Loucy (cell line): Measurements from ENCODE around the gene PTPN5.

ENCODE experiments used
- H2AFZ ChIP-seq: fragments of 200-600 bp; sonication (generic); 2 replicates; pipeline ENCODE4 v1.6.0; 2016; ENCODE audit warnings: antibody characterized with exemption, mild to moderate bottlenecking, low read length, moderate library complexity
- H3F3A ChIP-seq: fragments of 200-600 bp; 2 replicates; pipeline ENCODE4 v1.6.0; 2016; ENCODE audit warnings: antibody characterized with exemption, low read depth, mild to moderate bottlenecking
- H3K27me3 ChIP-seq: fragments of 200-600 bp; sonication (generic); 2 replicates; pipeline ENCODE4 v1.6.1; 2014; ENCODE audit warnings: low read length, mild to moderate bottlenecking; ENCODE audit not compliant: insufficient read depth, poor library complexity, severe bottlenecking
- H3K36me3 ChIP-seq: fragments of 200-600 bp; sonication (generic); 2 replicates; pipeline ENCODE4 v1.6.1; 2016; ENCODE audit warnings: low read length; ENCODE audit not compliant: insufficient read depth
- H3K4me1 ChIP-seq: fragments of 200-600 bp; sonication (generic); 2 replicates; pipeline ENCODE4 v1.5.1; 2014; ENCODE audit warnings: low read length, mild to moderate bottlenecking; ENCODE audit not compliant: insufficient read depth, poor library complexity, severe bottlenecking
- H3K4me2 ChIP-seq: fragments of 200-600 bp; sonication (generic); 2 replicates; pipeline ENCODE4 v1.6.0; 2014; ENCODE audit warnings: antibody characterized with exemption, low read length, low read depth, mild to moderate bottlenecking; ENCODE audit not compliant: poor library complexity, severe bottlenecking
- H3K4me3 ChIP-seq: fragments of 200-600 bp; sonication (generic); 2 replicates; pipeline ENCODE4 v1.5.1; 2014; ENCODE audit warnings: low read length, mild to moderate bottlenecking, mixed read lengths; ENCODE audit not compliant: poor library complexity, severe bottlenecking
- H3K79me2 ChIP-seq: fragments of 200-600 bp; sonication (generic); 2 replicates; pipeline ENCODE4 v1.6.1; 2014; ENCODE audit warnings: low read length; ENCODE audit not compliant: insufficient read depth
- H3K9ac ChIP-seq: fragments of 200-600 bp; sonication (generic); 2 replicates; pipeline ENCODE4 v1.6.0; 2014; ENCODE audit warnings: mild to moderate bottlenecking, low read depth, low read length, moderate library complexity; ENCODE audit not compliant: poor library complexity, severe bottlenecking
- H3K9me2 ChIP-seq: fragments of 200-600 bp; sonication (generic); replicated peaks from 2 replicates; pipeline ENCODE4 v1.6.1; 2016; ENCODE audit warnings: low read depth, low read length, mixed read lengths
- H3K9me3 ChIP-seq: fragments of 200-600 bp; sonication (generic); 2 replicates; pipeline ENCODE4 v1.6.1; 2014; ENCODE audit warnings: mild to moderate bottlenecking, antibody characterized with exemption, low read length, low read depth; ENCODE audit not compliant: insufficient read depth
- H4K20me1 ChIP-seq: fragments of 200-600 bp; sonication (generic); 2 replicates; pipeline ENCODE4 v1.6.0; 2014; ENCODE audit warnings: antibody characterized with exemption, low read length, mild to moderate bottlenecking; ENCODE audit not compliant: insufficient read depth, poor library complexity, severe bottlenecking
- EZH2phosphoT487 ChIP-seq: fragments of 200-600 bp; IDR thresholded peaks from 2 replicates; pipeline ENCODE4 v1.6.1; 2018; ENCODE audit warnings: antibody characterized with exemption, mild to moderate bottlenecking, moderate library complexity, borderline replicate concordance
- TF ChIP-seq, protein P1 (sequence below): fragments of 200-600 bp; sonication (generic); conservative IDR thresholded peaks from 2 replicates; pipeline ENCODE4 v1.5.1; 2014; ENCODE audit warnings: mild to moderate bottlenecking, antibody characterized with exemption, low read length

The PTPN5 gene

DNA sequence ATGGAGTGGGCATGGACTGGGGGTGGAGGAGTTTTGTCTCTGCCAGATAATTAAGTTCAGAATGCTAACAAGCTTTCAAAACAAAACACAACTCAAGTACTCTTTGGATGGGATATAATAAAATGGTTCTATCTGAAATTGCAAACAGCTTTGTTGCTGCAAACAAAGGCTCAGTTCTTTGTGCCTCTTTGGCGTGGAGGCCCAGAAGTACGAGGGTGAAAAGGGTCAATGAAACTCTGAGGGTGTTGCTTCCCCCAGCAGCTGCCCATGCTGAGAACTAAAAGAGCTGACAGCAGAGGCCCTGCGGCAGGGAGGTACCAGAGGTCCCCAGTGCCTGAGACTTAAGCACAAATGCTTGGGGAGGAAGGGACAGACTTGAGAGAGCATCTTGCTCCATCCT lies 39.1 kb downstream of the PTPN5 start:
- Histone ChIP-seq H3F3A (no peaks in the 10 kb centered on the region), H4K20me1 (no peaks in the 10 kb centered on the region), H3K27me3 (no peaks in the 10 kb centered on the region), H3K9me2 (no peaks in the 10 kb centered on the region), H3K36me3 (no peaks in the 10 kb centered on the region), H2AFZ (no peak overlapping the region), H3K79me2 (no peaks in the 10 kb centered on the region), H3K4me1 (no peaks in the 10 kb centered on the region), H3K4me2 (no peak overlapping the region), H3K9ac (no peak overlapping the region), H3K9me3 (no peaks in the 10 kb centered on the region), H3K4me3 (no peak overlapping the region)
- TF ChIP-seq, protein P1, sequence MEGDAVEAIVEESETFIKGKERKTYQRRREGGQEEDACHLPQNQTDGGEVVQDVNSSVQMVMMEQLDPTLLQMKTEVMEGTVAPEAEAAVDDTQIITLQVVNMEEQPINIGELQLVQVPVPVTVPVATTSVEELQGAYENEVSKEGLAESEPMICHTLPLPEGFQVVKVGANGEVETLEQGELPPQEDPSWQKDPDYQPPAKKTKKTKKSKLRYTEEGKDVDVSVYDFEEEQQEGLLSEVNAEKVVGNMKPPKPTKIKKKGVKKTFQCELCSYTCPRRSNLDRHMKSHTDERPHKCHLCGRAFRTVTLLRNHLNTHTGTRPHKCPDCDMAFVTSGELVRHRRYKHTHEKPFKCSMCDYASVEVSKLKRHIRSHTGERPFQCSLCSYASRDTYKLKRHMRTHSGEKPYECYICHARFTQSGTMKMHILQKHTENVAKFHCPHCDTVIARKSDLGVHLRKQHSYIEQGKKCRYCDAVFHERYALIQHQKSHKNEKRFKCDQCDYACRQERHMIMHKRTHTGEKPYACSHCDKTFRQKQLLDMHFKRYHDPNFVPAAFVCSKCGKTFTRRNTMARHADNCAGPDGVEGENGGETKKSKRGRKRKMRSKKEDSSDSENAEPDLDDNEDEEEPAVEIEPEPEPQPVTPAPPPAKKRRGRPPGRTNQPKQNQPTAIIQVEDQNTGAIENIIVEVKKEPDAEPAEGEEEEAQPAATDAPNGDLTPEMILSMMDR, result no peak
- no peak for TF ChIP-seq EZH2phosphoT487

GRCh38 chr11:18750944-18751343 lies 40.7 kb downstream of the PTPN5 start:
- H3K9me3 ChIP-seq, result no peaks in the 10 kb centered on the region
- no peaks in the 10 kb centered on the region for H3K36me3 ChIP-seq

DNA sequence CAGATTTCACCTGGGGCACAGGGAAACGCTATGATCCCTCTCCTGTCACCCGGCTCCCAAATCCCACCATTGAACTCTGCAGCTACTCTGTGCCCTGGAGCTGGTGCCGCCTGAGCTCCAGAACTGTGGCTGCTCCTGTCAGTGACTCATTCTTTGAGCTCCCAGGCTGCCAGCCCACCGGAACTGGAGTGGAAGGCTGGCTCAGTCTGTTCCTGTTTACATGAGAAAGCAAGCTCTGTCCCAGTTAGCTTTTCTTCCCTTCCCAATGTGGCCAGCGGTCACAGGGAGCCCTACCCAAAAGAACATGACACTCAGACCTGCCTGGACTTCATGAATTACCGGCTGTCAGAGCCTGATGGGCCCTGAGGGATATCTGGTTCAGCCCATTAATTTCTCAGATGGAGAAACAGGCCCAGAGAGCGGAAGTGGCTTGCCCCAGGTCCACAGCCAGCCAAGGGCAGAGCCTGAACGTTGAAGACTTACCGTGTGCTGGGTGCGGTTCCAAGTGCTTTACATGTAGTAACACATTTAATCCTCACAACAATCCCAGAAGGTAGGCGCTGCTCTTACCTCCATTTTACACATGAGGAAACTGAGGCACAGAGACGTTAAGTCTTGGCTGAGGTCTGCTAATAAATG lies 41.8 kb downstream of the PTPN5 start:
- Histone ChIP-seq H3K79me2 (no peaks in the 10 kb centered on the region), H3K27me3 (no peaks in the 10 kb centered on the region), H3K4me1 (no peaks in the 10 kb centered on the region), H3K4me3 (no peak overlapping the region), H3K9me3 (no peaks in the 10 kb centered on the region), H3K9ac (no peak overlapping the region), H3K9me2 (no peaks in the 10 kb centered on the region), H3K4me2 (no peak overlapping the region), H3F3A (no peaks in the 10 kb centered on the region), H3K36me3 (no peaks in the 10 kb centered on the region), H4K20me1 (no peaks in the 10 kb centered on the region), H2AFZ (no peak overlapping the region)
- TF ChIP-seq, protein P1, result no peak
- TF ChIP-seq EZH2phosphoT487, result no peak

More at GRCh38 chr11:18750944-18751343, 40.7 kb downstream of the PTPN5 start:
- H3K4me3 ChIP-seq, result no peak overlapping the region
- no peaks in the 10 kb centered on the region for H3F3A ChIP-seq
- no peaks in the 10 kb centered on the region for H4K20me1 ChIP-seq
- no peaks in the 10 kb centered on the region for H3K27me3 ChIP-seq
- TF ChIP-seq EZH2phosphoT487, result no peak
- TF ChIP-seq, protein P1, result no peak
- no peak overlapping the region for H2AFZ ChIP-seq
- no peaks in the 10 kb centered on the region for H3K9me2 ChIP-seq
- no peaks in the 10 kb centered on the region for H3K79me2 ChIP-seq
- H3K4me2 ChIP-seq, result no peak overlapping the region
- no peak overlapping the region for H3K9ac ChIP-seq
- no peaks in the 10 kb centered on the region for H3K4me1 ChIP-seq
